Measurements from ENCODE around the gene CDC34.

CDC34 gene, protein sequence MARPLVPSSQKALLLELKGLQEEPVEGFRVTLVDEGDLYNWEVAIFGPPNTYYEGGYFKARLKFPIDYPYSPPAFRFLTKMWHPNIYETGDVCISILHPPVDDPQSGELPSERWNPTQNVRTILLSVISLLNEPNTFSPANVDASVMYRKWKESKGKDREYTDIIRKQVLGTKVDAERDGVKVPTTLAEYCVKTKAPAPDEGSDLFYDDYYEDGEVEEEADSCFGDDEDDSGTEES

DNA sequence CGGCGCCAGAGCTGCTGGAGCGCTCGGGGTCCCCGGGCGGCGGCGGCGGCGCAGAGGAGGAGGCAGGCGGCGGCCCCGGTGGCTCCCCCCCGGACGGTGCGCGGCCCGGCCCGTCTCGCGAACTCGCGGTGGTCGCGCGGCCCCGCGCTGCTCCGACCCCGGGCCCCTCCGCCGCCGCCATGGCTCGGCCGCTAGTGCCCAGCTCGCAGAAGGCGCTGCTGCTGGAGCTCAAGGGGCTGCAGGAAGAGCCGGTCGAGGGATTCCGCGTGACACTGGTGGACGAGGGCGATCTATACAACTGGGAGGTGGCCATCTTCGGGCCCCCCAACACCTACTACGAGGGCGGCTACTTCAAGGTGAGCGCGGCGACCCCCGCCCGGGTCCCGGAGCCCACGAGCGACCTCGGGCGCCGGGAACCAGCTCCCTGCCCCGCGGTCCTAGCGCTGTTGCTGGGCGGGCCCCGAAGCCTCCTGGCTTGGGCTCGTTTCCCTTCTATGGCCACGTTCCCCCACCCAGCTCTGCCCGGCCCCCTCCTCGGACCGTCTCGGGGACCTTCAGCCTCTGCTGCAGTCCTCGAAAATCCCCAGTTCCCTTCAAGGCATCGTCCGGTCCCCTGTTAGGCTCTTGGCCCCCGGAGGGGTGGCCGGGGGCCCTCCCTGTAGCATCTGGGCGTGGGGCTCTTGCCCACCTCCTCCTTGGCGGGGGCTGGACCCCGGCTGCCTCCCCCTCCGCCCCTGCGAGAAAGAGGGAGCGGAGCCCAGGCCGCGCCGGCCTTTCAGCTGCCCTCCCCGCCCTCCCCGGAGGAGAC lies at the start of gene CDC34:
Gene CDC34 (plus strand): TSS at position 8 of the 808 bp plus-strand sequence. CDS start 172 bp downstream, at position 180.
- in situ Hi-C loops (cut with MboI; ENCODE audit: low sequenced_read_pairs): no loop called here

- in situ Hi-C loops (cut with MboI; ENCODE audit: low sequenced_read_pairs): no loop called here
Measured at GRCh38 chr19:482186-483041, 49.1 kb upstream of the CDC34 start.

DNA sequence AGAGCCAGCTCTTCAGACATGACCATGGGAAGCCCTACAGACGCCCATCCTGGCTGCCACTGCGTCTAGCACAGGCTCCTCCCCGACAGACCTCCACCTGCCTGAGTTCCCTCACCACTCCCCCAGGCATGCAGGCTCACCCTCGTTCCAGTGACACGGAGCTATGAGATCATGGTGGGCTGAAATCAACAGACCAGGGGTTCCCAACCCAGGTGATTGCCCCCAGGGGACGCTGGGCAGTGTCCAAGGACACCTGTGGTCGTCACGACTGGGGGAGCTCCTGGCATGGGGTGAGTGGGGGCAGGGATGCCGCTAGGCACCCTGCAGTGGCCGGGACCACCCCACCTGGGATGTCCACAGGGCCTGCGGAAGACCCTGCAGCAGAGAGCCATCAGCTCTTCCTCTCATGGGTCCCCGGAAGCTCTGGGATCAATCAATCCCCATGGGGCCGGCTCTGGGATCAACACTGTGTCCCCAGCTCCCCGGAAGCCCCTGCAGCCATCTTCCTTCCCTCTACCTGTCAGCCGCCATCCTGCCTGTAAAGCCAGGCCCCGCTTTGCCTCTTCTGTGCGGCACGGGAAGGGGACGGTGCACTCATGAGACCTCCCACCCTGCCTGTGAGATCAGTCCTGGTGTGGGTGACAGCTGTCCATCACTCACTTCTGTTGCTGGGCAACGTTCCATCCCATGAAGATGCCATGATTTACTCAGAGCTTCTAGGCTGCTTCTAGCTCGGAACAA lies 48.1 kb upstream of the CDC34 start:
- in situ Hi-C loops (cut with MboI; ENCODE audit: low sequenced_read_pairs): no loop called here

DNA sequence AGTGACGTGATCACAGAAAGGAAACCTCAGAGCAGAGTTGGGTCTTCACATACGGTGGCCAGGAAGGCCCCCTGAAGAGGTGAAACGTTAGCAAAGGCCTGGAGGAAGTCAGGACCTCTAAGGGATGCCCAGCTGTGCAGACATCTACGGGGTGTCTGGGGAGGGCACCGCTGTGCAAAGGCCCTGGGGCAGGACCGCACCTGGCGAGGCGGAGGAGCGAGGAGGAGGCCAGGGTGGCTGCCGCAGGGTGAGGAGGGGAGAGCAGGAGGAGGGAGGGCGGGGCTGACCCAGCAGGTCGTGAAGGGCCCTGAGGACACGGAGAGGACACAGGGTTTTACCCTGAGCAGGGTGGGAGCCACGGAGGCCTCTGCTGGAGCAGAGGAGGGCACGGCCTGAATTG lies 47.1 kb upstream of the CDC34 start:
- in situ Hi-C loops (cut with MboI; ENCODE audit: low sequenced_read_pairs): no loop called here

DNA sequence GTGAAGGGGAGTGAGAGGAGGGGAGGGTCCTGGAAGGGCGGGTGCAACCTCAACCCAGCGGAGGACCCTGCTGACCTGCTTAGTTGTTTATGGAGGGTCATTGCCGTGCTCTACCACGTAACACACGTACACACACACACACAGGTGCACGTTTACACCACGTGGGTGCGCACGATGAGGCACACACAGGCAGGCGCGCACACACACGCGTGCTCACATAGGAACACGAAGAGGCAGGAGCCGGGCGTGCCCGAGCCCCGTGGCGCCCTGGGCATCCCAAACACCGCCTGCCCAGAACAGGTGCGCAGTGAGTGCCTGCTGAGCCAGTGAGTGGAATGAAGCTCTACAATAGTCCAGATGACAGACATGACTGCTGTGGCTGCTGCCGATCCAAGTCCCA lies 46.5 kb upstream of the CDC34 start:
- in situ Hi-C loops (cut with MboI; ENCODE audit: low sequenced_read_pairs): no loop called here

- in situ Hi-C loops (cut with MboI; ENCODE audit: low sequenced_read_pairs): no loop called here
Measured at GRCh38 chr19:485583-486236, 45.9 kb upstream of the CDC34 start.

- in situ Hi-C loops (cut with MboI; ENCODE audit: low sequenced_read_pairs): no loop called here
Measured at GRCh38 chr19:488505-489417, 42.8 kb upstream of the CDC34 start.

GRCh38 chr19:489418-490196 lies 42.0 kb upstream of the CDC34 start:
- in situ Hi-C loops (cut with MboI; ENCODE audit: low sequenced_read_pairs): no loop called here

GRCh38 chr19:491146-491741 lies 40.3 kb upstream of the CDC34 start:
- in situ Hi-C loops (cut with MboI; ENCODE audit: low sequenced_read_pairs): no loop called here

- in situ Hi-C loops (cut with MboI; ENCODE audit: low sequenced_read_pairs): no loop called here
Measured at GRCh38 chr19:492091-492531, 39.4 kb upstream of the CDC34 start.

- in situ Hi-C loops (cut with MboI; ENCODE audit: low sequenced_read_pairs): no loop called here
Measured at GRCh38 chr19:493391-494170, 38.0 kb upstream of the CDC34 start.

- in situ Hi-C loops (cut with MboI; ENCODE audit: low sequenced_read_pairs): no loop called here
Measured at GRCh38 chr19:494171-495080, 37.1 kb upstream of the CDC34 start.

DNA sequence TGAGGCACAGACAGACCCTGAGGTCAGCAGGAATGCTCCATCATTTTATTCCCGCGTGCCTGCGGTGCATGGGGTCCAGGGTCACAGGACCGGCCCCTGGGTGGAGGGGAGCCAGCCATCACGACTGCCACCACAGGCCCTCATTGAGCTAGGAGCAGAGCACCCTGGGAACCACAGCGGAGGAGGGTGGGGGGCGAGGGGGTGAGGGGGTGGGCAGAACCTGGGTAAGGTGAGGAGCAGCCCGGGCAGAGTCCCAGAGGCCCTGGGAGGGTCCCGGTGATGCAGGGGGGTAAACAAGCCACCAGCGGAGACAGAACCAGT lies 36.5 kb upstream of the CDC34 start:
- in situ Hi-C loops (cut with MboI; ENCODE audit: low sequenced_read_pairs): no loop called here

- in situ Hi-C loops (cut with MboI; ENCODE audit: low sequenced_read_pairs): no loop called here
Measured at GRCh38 chr19:495402-496111, 36.0 kb upstream of the CDC34 start.

- in situ Hi-C loops (cut with MboI; ENCODE audit: low sequenced_read_pairs): no loop called here
Measured at GRCh38 chr19:496112-496665, 35.4 kb upstream of the CDC34 start, which contains the start of gene MADCAM1. Gene MADCAM1 (plus strand): TSS chr19:496486. CDS start chr19:496500, 14 bp downstream.
